Measurements from ENCODE around the gene FNDC3B.

DNA sequence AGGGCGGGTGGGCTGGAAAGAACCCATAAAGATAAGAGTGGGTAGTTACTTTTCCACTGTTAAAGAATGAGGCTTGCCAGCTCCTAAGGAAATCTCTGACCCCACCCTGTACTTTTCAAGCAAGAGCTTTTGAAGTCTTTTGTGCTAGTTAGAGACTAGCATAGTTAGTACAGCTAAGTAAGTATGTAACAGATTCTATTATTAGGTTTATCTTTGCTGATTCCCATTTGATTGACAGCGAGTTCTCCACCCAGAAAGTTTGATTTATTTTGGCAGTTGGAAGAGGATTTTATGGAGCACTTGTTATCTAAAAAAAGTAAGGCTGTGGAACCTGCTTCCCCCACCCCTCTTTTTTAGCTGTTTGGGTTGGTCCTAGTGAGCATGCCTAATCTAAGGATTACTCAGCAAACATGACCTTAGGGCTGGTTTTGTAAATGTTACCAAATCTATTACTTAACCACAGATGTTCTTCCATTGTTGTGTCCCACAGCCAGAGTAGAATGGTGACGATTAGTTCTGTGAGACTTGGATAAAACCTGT, 57.6 kb downstream of the FNDC3B start:
- TF ChIP-seq POLR2A (IDR thresholded peaks at IDR 0.05) (no peak), POLR2AphosphoS5 (IDR thresholded peaks at IDR 0.05) (no peak)
- TF ChIP-seq, protein P1, sequence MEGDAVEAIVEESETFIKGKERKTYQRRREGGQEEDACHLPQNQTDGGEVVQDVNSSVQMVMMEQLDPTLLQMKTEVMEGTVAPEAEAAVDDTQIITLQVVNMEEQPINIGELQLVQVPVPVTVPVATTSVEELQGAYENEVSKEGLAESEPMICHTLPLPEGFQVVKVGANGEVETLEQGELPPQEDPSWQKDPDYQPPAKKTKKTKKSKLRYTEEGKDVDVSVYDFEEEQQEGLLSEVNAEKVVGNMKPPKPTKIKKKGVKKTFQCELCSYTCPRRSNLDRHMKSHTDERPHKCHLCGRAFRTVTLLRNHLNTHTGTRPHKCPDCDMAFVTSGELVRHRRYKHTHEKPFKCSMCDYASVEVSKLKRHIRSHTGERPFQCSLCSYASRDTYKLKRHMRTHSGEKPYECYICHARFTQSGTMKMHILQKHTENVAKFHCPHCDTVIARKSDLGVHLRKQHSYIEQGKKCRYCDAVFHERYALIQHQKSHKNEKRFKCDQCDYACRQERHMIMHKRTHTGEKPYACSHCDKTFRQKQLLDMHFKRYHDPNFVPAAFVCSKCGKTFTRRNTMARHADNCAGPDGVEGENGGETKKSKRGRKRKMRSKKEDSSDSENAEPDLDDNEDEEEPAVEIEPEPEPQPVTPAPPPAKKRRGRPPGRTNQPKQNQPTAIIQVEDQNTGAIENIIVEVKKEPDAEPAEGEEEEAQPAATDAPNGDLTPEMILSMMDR (IDR thresholded peaks at IDR 0.05 in 8 of 11, conservative IDR thresholded peaks at IDR 0.05 in 3 of 11), result no peak
